ENCODE measurements around the gene HTN3.
"Not testable (repeated sequence)": the region's sequence is repeated elsewhere in the genome, so short reads cannot be mapped to it uniquely, and the experiment has no call there.

Gene HTN3

GRCh38 chr4:70050138-70050537, 21.9 kb downstream of the HTN3 start, which contains the start of gene HTN1:
HTN1 (plus strand) TSS chr4:70050438; CDS start chr4:70053077, 2,639 bp downstream.
- not testable (repeated sequence) for H3K27ac Mint-ChIP-seq, H3K4me3 Mint-ChIP-seq

GRCh38 chr4:70056534-70056933, 28.3 kb downstream of the HTN3 start:
- H3K4me1 Mint-ChIP-seq (ENCODE audit: low read depth); H3K27me3 Mint-ChIP-seq (ENCODE audit: low read depth); H3K4me3 Mint-ChIP-seq; H3K9me3 Mint-ChIP-seq; H3K36me3 Mint-ChIP-seq (ENCODE audit: low read depth); H3K27ac Mint-ChIP-seq: not testable (repeated sequence)

More at GRCh38 chr4:70050138-70050537, 21.9 kb downstream of the HTN3 start, which contains the start of gene HTN1:
- not testable (repeated sequence) for H3K27me3 Mint-ChIP-seq (ENCODE audit: low read depth); H3K36me3 Mint-ChIP-seq (ENCODE audit: low read depth); H3K9me3 Mint-ChIP-seq; H3K4me1 Mint-ChIP-seq (ENCODE audit: low read depth)

- no peaks in the 10 kb centered on the region for H3K4me1 Mint-ChIP-seq (ENCODE audit: low read depth)
- H3K9me3 Mint-ChIP-seq: no peaks in the 10 kb centered on the region
- H3K27ac Mint-ChIP-seq: no peak overlapping the region
- H3K27me3 Mint-ChIP-seq (ENCODE audit: low read depth): no peaks in the 10 kb centered on the region
- H3K36me3 Mint-ChIP-seq (ENCODE audit: low read depth): no peaks in the 10 kb centered on the region
- no peak overlapping the region for H3K4me3 Mint-ChIP-seq
Measured at GRCh38 chr4:70057651-70058050, 29.4 kb downstream of the HTN3 start.

GRCh38 chr4:70059149-70059548, 30.9 kb downstream of the HTN3 start:
- Mint-ChIP-seq H3K4me3 (no peak overlapping the region), H3K4me1 (ENCODE audit: low read depth) (no peaks in the 10 kb centered on the region), H3K36me3 (ENCODE audit: low read depth) (no peaks in the 10 kb centered on the region), H3K27ac (no peak overlapping the region), H3K27me3 (ENCODE audit: low read depth) (no peaks in the 10 kb centered on the region), H3K9me3 (no peaks in the 10 kb centered on the region)

GRCh38 chr4:70062000-70062399, 33.7 kb downstream of the HTN3 start:
- Mint-ChIP-seq H3K27me3 (ENCODE audit: low read depth) (no peaks in the 10 kb centered on the region), H3K27ac (no peak overlapping the region), H3K4me3 (no peak overlapping the region), H3K36me3 (ENCODE audit: low read depth) (no peaks in the 10 kb centered on the region), H3K9me3 (no peaks in the 10 kb centered on the region), H3K4me1 (ENCODE audit: low read depth) (no peaks in the 10 kb centered on the region)

- H3K27me3 Mint-ChIP-seq (ENCODE audit: low read depth): no peaks in the 10 kb centered on the region
- no peak overlapping the region for H3K4me3 Mint-ChIP-seq
- H3K4me1 Mint-ChIP-seq (ENCODE audit: low read depth): no peaks in the 10 kb centered on the region
Measured at GRCh38 chr4:70080205-70080604, 51.9 kb downstream of the HTN3 start.

More at GRCh38 chr4:70080205-70080604, 51.9 kb downstream of the HTN3 start:
- H3K9me3 Mint-ChIP-seq: no peaks in the 10 kb centered on the region
- no peak overlapping the region for H3K27ac Mint-ChIP-seq
- H3K36me3 Mint-ChIP-seq (ENCODE audit: low read depth): no peaks in the 10 kb centered on the region

Measured in T-helper 1 cell treated with Interleukin-12 subunit alpha and Interleukin-12 subunit beta and Interleukin-4 antibody, amounts not matched to agents 30 μg/mL and 1 μg/mL, for 36 hours (primary cell).